ENCODE measurements around the gene ZFYVE28.

ZFYVE28 gene

GRCh38 chr4:2250357-2251072, 167.9 kb downstream of the ZFYVE28 start:
- no peaks in the 10 kb centered on the region; the same call in 1 of the 2 replicates for H3K4me1 ChIP-seq (ENCODE audit: control insufficient read depth, insufficient read depth, low read length)
- no peak overlapping the region for H3K27ac ChIP-seq (ENCODE audit: low read length)
- H3K36me3 ChIP-seq (ENCODE audit: control insufficient read depth, insufficient read depth, low read length): peaks cover 3% of the 10 kb centered on the region; the same call in 1 of the 2 replicates
- H3K9me3 ChIP-seq (ENCODE audit: control insufficient read depth, insufficient read depth, low read length): no peaks in the 10 kb centered on the region
- no peak for DNase-seq (ENCODE audit: low read depth, low spot score)
- no peak overlapping the region for H3K4me3 ChIP-seq (ENCODE audit: low read length)
- WGBS (ENCODE audit: insufficient coverage, insufficient read length): no CpG with 5 or more reads among the region's 30 CpGs
- H3K27me3 ChIP-seq (ENCODE audit: control insufficient read depth, insufficient read depth, low read length): no peaks in the 10 kb centered on the region

GRCh38 chr4:2249526-2250356, 168.7 kb downstream of the ZFYVE28 start:
- Histone ChIP-seq H3K4me1 (ENCODE audit: control insufficient read depth, insufficient read depth, low read length) (no peaks in the 10 kb centered on the region; the same call in 1 of the 2 replicates), H3K4me3 (ENCODE audit: low read length) (no peak overlapping the region), H3K36me3 (ENCODE audit: control insufficient read depth, insufficient read depth, low read length) (no peaks in the 10 kb centered on the region; the same call in 1 of the 2 replicates), H3K27me3 (ENCODE audit: control insufficient read depth, insufficient read depth, low read length) (no peaks in the 10 kb centered on the region), H3K27ac (ENCODE audit: low read length) (no peak overlapping the region), H3K9me3 (ENCODE audit: control insufficient read depth, insufficient read depth, low read length) (no peaks in the 10 kb centered on the region)
- WGBS (ENCODE audit: insufficient coverage, insufficient read length): no CpG with 5 or more reads among the region's 26 CpGs
- DNase-seq (ENCODE audit: low read depth, low spot score): no peak

GRCh38 chr4:2248821-2249261, 169.6 kb downstream of the ZFYVE28 start:
- H3K4me3 ChIP-seq (ENCODE audit: low read length): no peak overlapping the region
- H3K36me3 ChIP-seq (ENCODE audit: control insufficient read depth, insufficient read depth, low read length): no peaks in the 10 kb centered on the region; the same call in 1 of the 2 replicates
- no peak overlapping the region for H3K27ac ChIP-seq (ENCODE audit: low read length)
- no peaks in the 10 kb centered on the region for H3K9me3 ChIP-seq (ENCODE audit: control insufficient read depth, insufficient read depth, low read length)
- DNase-seq (ENCODE audit: low read depth, low spot score): no peak
- WGBS (ENCODE audit: insufficient coverage, insufficient read length): no CpG with 5 or more reads among the region's 10 CpGs
- H3K4me1 ChIP-seq (ENCODE audit: control insufficient read depth, insufficient read depth, low read length): no peaks in the 10 kb centered on the region; the same call in 1 of the 2 replicates
- no peaks in the 10 kb centered on the region for H3K27me3 ChIP-seq (ENCODE audit: control insufficient read depth, insufficient read depth, low read length)

- Histone ChIP-seq H3K36me3 (ENCODE audit: control insufficient read depth, insufficient read depth, low read length) (no peaks in the 10 kb centered on the region; the same call in 1 of the 2 replicates), H3K9me3 (ENCODE audit: control insufficient read depth, insufficient read depth, low read length) (no peaks in the 10 kb centered on the region), H3K4me1 (ENCODE audit: control insufficient read depth, insufficient read depth, low read length) (no peaks in the 10 kb centered on the region; the same call in 1 of the 2 replicates), H3K27me3 (ENCODE audit: control insufficient read depth, insufficient read depth, low read length) (no peaks in the 10 kb centered on the region), H3K4me3 (ENCODE audit: low read length) (no peak overlapping the region), H3K27ac (ENCODE audit: low read length) (no peak overlapping the region)
- no CpG with 5 or more reads among the region's 21 CpGs for WGBS (ENCODE audit: insufficient coverage, insufficient read length)
- DNase-seq (ENCODE audit: low read depth, low spot score): no peak
These were observed 170.2 kb downstream of the ZFYVE28 start for GRCh38 chr4:2248044-2248780.

GRCh38 chr4:2247128-2248043, 171.1 kb downstream of the ZFYVE28 start:
- no peaks in the 10 kb centered on the region for H3K27me3 ChIP-seq (ENCODE audit: control insufficient read depth, insufficient read depth, low read length)
- DNase-seq (ENCODE audit: low read depth, low spot score): no peak
- no CpG with 5 or more reads among the region's 42 CpGs for WGBS (ENCODE audit: insufficient coverage, insufficient read length)

GRCh38 chr4:2246384-2247127, 171.9 kb downstream of the ZFYVE28 start:
- no CpG with 5 or more reads among the region's 19 CpGs for WGBS (ENCODE audit: insufficient coverage, insufficient read length)
- Histone ChIP-seq H3K4me1 (ENCODE audit: control insufficient read depth, insufficient read depth, low read length) (no peaks in the 10 kb centered on the region), H3K36me3 (ENCODE audit: control insufficient read depth, insufficient read depth, low read length) (no peaks in the 10 kb centered on the region; the same call in 1 of the 2 replicates), H3K27me3 (ENCODE audit: control insufficient read depth, insufficient read depth, low read length) (no peaks in the 10 kb centered on the region), H3K9me3 (ENCODE audit: control insufficient read depth, insufficient read depth, low read length) (no peaks in the 10 kb centered on the region), H3K27ac (ENCODE audit: low read length) (no peak overlapping the region), H3K4me3 (ENCODE audit: low read length) (no peak overlapping the region)
- DNase-seq (ENCODE audit: low read depth, low spot score): no peak

More at GRCh38 chr4:2247128-2248043, 171.1 kb downstream of the ZFYVE28 start:
- H3K4me3 ChIP-seq (ENCODE audit: low read length): no peak overlapping the region
- H3K9me3 ChIP-seq (ENCODE audit: control insufficient read depth, insufficient read depth, low read length): no peaks in the 10 kb centered on the region
- no peaks in the 10 kb centered on the region; the same call in 1 of the 2 replicates for H3K36me3 ChIP-seq (ENCODE audit: control insufficient read depth, insufficient read depth, low read length)
- H3K27ac ChIP-seq (ENCODE audit: low read length): no peak overlapping the region
- H3K4me1 ChIP-seq (ENCODE audit: control insufficient read depth, insufficient read depth, low read length): no peaks in the 10 kb centered on the region

GRCh38 chr4:2245787-2246275, 172.6 kb downstream of the ZFYVE28 start:
- no peak for DNase-seq (ENCODE audit: low read depth, low spot score)
- Histone ChIP-seq H3K36me3 (ENCODE audit: control insufficient read depth, insufficient read depth, low read length) (no peaks in the 10 kb centered on the region; the same call in 1 of the 2 replicates), H3K27ac (ENCODE audit: low read length) (no peak overlapping the region), H3K4me1 (ENCODE audit: control insufficient read depth, insufficient read depth, low read length) (no peaks in the 10 kb centered on the region), H3K27me3 (ENCODE audit: control insufficient read depth, insufficient read depth, low read length) (no peaks in the 10 kb centered on the region), H3K9me3 (ENCODE audit: control insufficient read depth, insufficient read depth, low read length) (no peaks in the 10 kb centered on the region), H3K4me3 (ENCODE audit: low read length) (no peak overlapping the region)
- WGBS (ENCODE audit: insufficient coverage, insufficient read length): no CpG with 5 or more reads among the region's 7 CpGs

- no peak for DNase-seq (ENCODE audit: low read depth, low spot score)
- H3K27me3 ChIP-seq (ENCODE audit: control insufficient read depth, insufficient read depth, low read length): no peaks in the 10 kb centered on the region
- H3K4me1 ChIP-seq (ENCODE audit: control insufficient read depth, insufficient read depth, low read length): no peaks in the 10 kb centered on the region
- H3K36me3 ChIP-seq (ENCODE audit: control insufficient read depth, insufficient read depth, low read length): no peaks in the 10 kb centered on the region; the same call in 1 of the 2 replicates
- WGBS (ENCODE audit: insufficient coverage, insufficient read length): no CpG with 5 or more reads among the region's 7 CpGs
- no peak overlapping the region for H3K4me3 ChIP-seq (ENCODE audit: low read length)
- no peaks in the 10 kb centered on the region for H3K9me3 ChIP-seq (ENCODE audit: control insufficient read depth, insufficient read depth, low read length)
- no peak overlapping the region for H3K27ac ChIP-seq (ENCODE audit: low read length)
These were observed 173.2 kb downstream of the ZFYVE28 start for GRCh38 chr4:2245057-2245786.

Measured in iPS DF 6.9 (cell line).